Transverse colon (tissue), 4 donors: Measurements from ENCODE around the gene AKT1. TPM values are rescaled to one million over a fixed set of nuclear protein-coding genes. Genes with fewer than 3 reads are reported as not detected.

Experiments used
- DNase-seq: peaks from one replicate; pipeline ENCODE4 v3.0.0-alpha.2; 2019
- H3K27ac ChIP-seq, 4 donors: fragments of 200-600 bp; sonication (generic); 2 replicates each; pipeline ENCODE4 v1.5.1; 2016 to 2018; ENCODE audit warnings: inconsistent platforms in 4 of 4
- H3K27me3 ChIP-seq: fragments of 200-600 bp; sonication (generic); 2 replicates; pipeline ENCODE4 v1.5.1; 2017; ENCODE audit warnings: inconsistent platforms
- H3K36me3 ChIP-seq, 4 donors: fragments of 200-600 bp; sonication (generic); 2 replicates each; pipeline ENCODE4 v1.5.1; 2017 to 2019; ENCODE audit warnings: inconsistent platforms in 4 of 4
- H3K4me1 ChIP-seq, 4 donors: fragments of 200-600 bp; sonication (generic); 2 replicates each; pipeline ENCODE4 v1.5.1; 2017 to 2020; ENCODE audit warnings: inconsistent platforms in 4 of 4
- H3K4me3 ChIP-seq, 4 donors: fragments of 200-600 bp; sonication (generic); 1 replicate in 1 of 4; 2 replicates in 3 of 4; pipeline versions ENCODE4 v1.5.1 to v1.6.1; 2017 to 2019; ENCODE audit warnings: inconsistent platforms in 4 of 4
- H3K9me3 ChIP-seq, 2 donors: fragments of 200-600 bp; sonication (generic); 2 replicates each; pipeline ENCODE4 v1.5.1; 2017 to 2019; ENCODE audit warnings: inconsistent platforms in 2 of 2
- CTCF ChIP-seq, 5 experiments: fragments of 200-600 bp in 3 of 5; fragments of 450-650 bp in 2 of 5; sonication (generic) in 3 of 5; IDR thresholded peaks; 1 replicate in 2 of 5; 2 replicates in 3 of 5; pipeline ENCODE4 v1.5.1; 2016 to 2017; ENCODE audit warnings: antibody characterized with exemption in 5 of 5, inconsistent platforms in 3 of 5, mild to moderate bottlenecking in 2 of 5, moderate library complexity in 1 of 5
- EP300 ChIP-seq: sonication (generic); formaldehyde crosslinking; IDR thresholded peaks from one replicate; pipeline ENCODE4 v1.6.1; 2017; ENCODE audit warnings: antibody characterized with exemption, low read depth
- POLR2A ChIP-seq: fragments of 450-650 bp; IDR thresholded peaks from one replicate; pipeline ENCODE4 v1.6.1; 2016; ENCODE audit warnings: antibody characterized with exemption, mild to moderate bottlenecking, moderate library complexity
- POLR2AphosphoS5 ChIP-seq, 3 donors: sonication (generic); formaldehyde crosslinking; IDR thresholded peaks; one replicate each; pipeline ENCODE4 v1.6.1; 2016; ENCODE audit warnings: antibody characterized with exemption in 3 of 3
- WGBS, 2 donors: methylation state at CpG; one replicate each; pipeline ENCODE4 v1.1.5; 2018; ENCODE audit warnings: low coverage in 1 of 2; 5-methylcytosine and 5-hydroxymethylcytosine counted together
- in situ Hi-C, 4 donors: fragments of 200-750 bp; cut with MboI; loops; one replicate each; pipeline versions ENCODE4 v1.15.0 to v1.15.1; 2017; ENCODE audit warnings: low sequenced_read_pairs in 3 of 4, low pct_ligation_motif_present in 1 of 4, low pct_unique_long_range_greater_than_20kb in 1 of 4
- intact Hi-C: fragments of 100-400 bp; cut with DNase I; formaldehyde crosslinking; loops from one replicate; pipeline ENCODE4 v1.15.1; 2023; ENCODE audit warnings: low total_unique reads
- total RNA-seq, 4 donors: library from RNA; depleted of rRNA; stranded (reverse); fragments of >200 nt; gene quantifications; one replicate each; pipeline ENCODE4 v1.1.0, GENCODE V29; 2016

AKT1 gene
- total RNA-seq, 4 donors from 2014 or later = 85.4 to 310 (median 136) TPM

DNA sequence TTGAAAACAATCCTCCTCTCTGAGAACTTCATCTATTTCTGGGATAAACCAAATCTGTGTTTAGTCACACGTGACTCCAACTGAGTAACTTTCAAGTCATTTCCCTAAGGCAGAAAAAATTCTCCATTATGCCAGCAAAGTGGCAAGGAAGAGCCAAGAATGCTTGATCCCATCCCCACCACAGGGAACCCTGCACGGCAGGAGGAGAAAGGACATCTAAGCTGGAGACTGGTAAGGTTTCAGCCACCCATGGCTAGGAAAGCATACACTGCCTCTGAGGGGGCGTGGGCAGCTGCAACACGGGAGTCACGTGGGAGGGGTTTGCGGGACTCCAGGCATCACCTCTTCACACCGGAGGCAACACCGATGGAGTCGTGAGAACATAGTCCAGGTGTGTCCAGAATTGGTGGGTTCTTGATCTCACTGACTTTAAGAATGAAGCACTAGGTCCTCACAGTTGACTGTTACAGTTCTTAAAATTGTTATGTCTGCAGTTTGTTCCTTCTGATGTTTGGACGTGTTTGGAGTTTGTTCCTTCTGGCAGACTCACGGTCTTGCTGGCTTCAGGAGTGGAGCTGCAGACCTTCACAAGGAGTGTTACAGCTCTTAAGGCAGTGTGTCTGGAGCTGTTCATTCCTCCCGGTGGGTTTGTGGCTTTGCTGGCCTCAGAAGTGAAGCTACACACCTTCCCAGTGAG, 45.3 kb downstream of the AKT1 start:
- WGBS, 2 donors = 73 to 84% methylated on average over 6 to 12 of the region's 12 CpGs
- in situ Hi-C loops = no loop called here
- no peaks in the 10 kb centered on the region for H3K36me3 ChIP-seq
- no peaks in the 10 kb centered on the region for H3K9me3 ChIP-seq
- H3K27ac ChIP-seq = no peak overlapping the region
- TF ChIP-seq POLR2AphosphoS5 (IDR thresholded peaks at IDR 0.05) (no peak), EP300 (no peak)
- no peak overlapping the region for H3K4me3 ChIP-seq
- no peaks in the 10 kb centered on the region for H3K27me3 ChIP-seq
- H3K4me1 ChIP-seq = peaks cover 35 to 67% (median 49%) of the 10 kb centered on the region in 4 donors
- intact Hi-C loops = no loop called here
- no peak for DNase-seq

GRCh38 chr14:104749111-104749649, 46.4 kb downstream of the AKT1 start:
- DNase-seq = peak; percentile 68
- TF ChIP-seq POLR2AphosphoS5 (IDR thresholded peaks at IDR 0.05) (peak in 1 of 3 donors; percentile 16), EP300 (no peak)
- H3K9me3 ChIP-seq = no peaks in the 10 kb centered on the region
- 23 to 28% methylated on average over 7 to 10 of the region's 11 CpGs for whole genome bisulfite sequencing, 2 donors
- peaks cover 28 to 57% (median 43%) of the 10 kb centered on the region in 4 donors for H3K4me1 ChIP-seq
- H3K27ac ChIP-seq = peak overlapping the region in 3 of 4 donors; percentile 28 to 77 (median 35)
- intact Hi-C loops = no loop called here
- H3K36me3 ChIP-seq = no peaks in the 10 kb centered on the region
- H3K27me3 ChIP-seq = no peaks in the 10 kb centered on the region
- in situ Hi-C loops = no loop called here
- no peak overlapping the region for H3K4me3 ChIP-seq

- Histone ChIP-seq H3K36me3 (no peaks in the 10 kb centered on the region), H3K27me3 (no peaks in the 10 kb centered on the region), H3K4me3 (no peak overlapping the region), H3K27ac (peak overlapping the region; percentile 68 to 77 (median 71)), H3K4me1 (peaks cover 24 to 52% (median 37%) of the 10 kb centered on the region in 4 donors), H3K9me3 (no peaks in the 10 kb centered on the region)
- no peak for DNase-seq
- in situ Hi-C loops (no loop called here), intact Hi-C loops (no loop called here)
- 77% methylated on average over 9 of the region's 9 CpGs; no CpG with 5 or more reads in 1 of the 2 donors for WGBS, 2 donors
- TF ChIP-seq CTCF (IDR thresholded peaks at IDR 0.05) (no peak), POLR2AphosphoS5 (IDR thresholded peaks at IDR 0.05) (no peak), EP300 (no peak), POLR2A (no peak)
Measured at GRCh38 chr14:104747876-104748275, 47.7 kb downstream of the AKT1 start.

DNA sequence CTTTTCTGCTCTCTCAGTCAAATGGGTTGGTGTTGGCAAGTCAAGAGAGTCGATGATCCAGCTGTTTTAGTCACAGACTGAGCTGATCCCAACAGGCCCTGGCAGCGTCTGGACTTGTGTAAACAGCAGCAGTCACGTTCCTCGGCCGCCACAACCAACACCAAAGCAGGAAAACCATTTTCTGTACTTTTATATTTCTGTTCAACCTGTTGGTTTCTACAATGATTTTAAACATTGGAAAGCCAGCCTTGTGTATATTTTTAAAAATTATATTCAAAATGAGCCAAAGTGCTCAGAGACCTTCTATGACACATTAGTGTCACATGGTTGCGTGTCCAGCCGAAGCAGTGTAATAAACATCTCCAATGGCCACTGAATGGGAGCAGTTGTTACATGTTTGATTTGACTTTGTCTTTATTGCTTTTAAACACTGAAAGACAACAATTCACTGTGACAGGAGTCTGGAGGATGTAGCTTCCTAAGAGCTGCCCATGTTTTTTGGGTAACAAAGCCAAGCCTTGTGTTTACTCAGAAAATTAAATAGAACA, 48.5 kb downstream of the AKT1 start:
- Histone ChIP-seq H3K4me1 (peaks cover 21 to 49% (median 34%) of the 10 kb centered on the region in 4 donors), H3K36me3 (no peaks in the 10 kb centered on the region), H3K9me3 (no peaks in the 10 kb centered on the region), H3K27me3 (no peaks in the 10 kb centered on the region), H3K4me3 (no peak overlapping the region), H3K27ac (peak overlapping the region; percentile 68 to 77 (median 71))
- no peak for TF ChIP-seq CTCF (IDR thresholded peaks at IDR 0.05)
- TF ChIP-seq POLR2A = no peak
- no peak for TF ChIP-seq EP300
- WGBS, 2 donors = 26% methylated on average over 6 to 7 of the region's 7 CpGs
- intact Hi-C loops (no loop called here), in situ Hi-C loops (no loop called here)
- peak; percentile 58 for DNase-seq

GRCh38 chr14:104746071-104746545, 49.4 kb downstream of the AKT1 start:
- Histone ChIP-seq H3K9me3 (no peaks in the 10 kb centered on the region), H3K4me3 (no peak overlapping the region), H3K4me1 (peaks cover 18 to 45% (median 31%) of the 10 kb centered on the region in 4 donors), H3K36me3 (no peaks in the 10 kb centered on the region), H3K27me3 (no peaks in the 10 kb centered on the region), H3K27ac (peak overlapping the region; percentile 68 to 77 (median 71))
- DNase-seq = no peak
- 60 to 68% methylated on average over 1 to 12 of the region's 13 CpGs for WGBS, 2 donors
- in situ Hi-C loops (no loop called here), intact Hi-C loops (no loop called here)
- no peak for TF ChIP-seq EP300
- no peak for TF ChIP-seq POLR2A
- TF ChIP-seq CTCF (IDR thresholded peaks at IDR 0.05) = no peak
- TF ChIP-seq POLR2AphosphoS5 (IDR thresholded peaks at IDR 0.05) = no peak
